Right lobe of liver (tissue), 4 donors: Measurements from ENCODE around the gene ASCC1.

Experiments
- CTCF ChIP-seq, 4 donors: fragments of 200-600 bp in 3 of 4; fragments of 450-650 bp in 1 of 4; IDR thresholded peaks; one replicate each; pipeline versions ENCODE4 v1.5.1 to v1.8.0; 2016 to 2022; ENCODE audit warnings: antibody characterized with exemption in 4 of 4, mild to moderate bottlenecking in 2 of 4
- POLR2A ChIP-seq: fragments of 450-650 bp; IDR thresholded peaks from one replicate; pipeline ENCODE4 v1.6.1; 2017; ENCODE audit warnings: antibody characterized with exemption, mild to moderate bottlenecking
- donor health status: DM: no; HTN: no; CAD: no.
- donor health status: DM: no; HTN: no; CAD: no.
- donor health status: DM: no; HTN: yes; CAD: no.

GRCh38 chr10:72186982-72187330, 29.1 kb downstream of the ASCC1 start:
- TF ChIP-seq POLR2A, result no peak
- TF ChIP-seq CTCF (IDR thresholded peaks at IDR 0.05), result no peak
